HPDE6-E6E7 (cell line): ENCODE data around the gene LLGL2.
"Not testable (repeated sequence)": the region's sequence is repeated elsewhere in the genome, so short reads cannot be mapped to it uniquely, and the experiment has no call there.

Source experiments
- DNase-seq: peaks from one replicate; pipeline ENCODE4 v3.0.0; 2011; ENCODE audit warnings: missing footprints; ENCODE audit errors: extremely low spot score

Gene LLGL2

DNA sequence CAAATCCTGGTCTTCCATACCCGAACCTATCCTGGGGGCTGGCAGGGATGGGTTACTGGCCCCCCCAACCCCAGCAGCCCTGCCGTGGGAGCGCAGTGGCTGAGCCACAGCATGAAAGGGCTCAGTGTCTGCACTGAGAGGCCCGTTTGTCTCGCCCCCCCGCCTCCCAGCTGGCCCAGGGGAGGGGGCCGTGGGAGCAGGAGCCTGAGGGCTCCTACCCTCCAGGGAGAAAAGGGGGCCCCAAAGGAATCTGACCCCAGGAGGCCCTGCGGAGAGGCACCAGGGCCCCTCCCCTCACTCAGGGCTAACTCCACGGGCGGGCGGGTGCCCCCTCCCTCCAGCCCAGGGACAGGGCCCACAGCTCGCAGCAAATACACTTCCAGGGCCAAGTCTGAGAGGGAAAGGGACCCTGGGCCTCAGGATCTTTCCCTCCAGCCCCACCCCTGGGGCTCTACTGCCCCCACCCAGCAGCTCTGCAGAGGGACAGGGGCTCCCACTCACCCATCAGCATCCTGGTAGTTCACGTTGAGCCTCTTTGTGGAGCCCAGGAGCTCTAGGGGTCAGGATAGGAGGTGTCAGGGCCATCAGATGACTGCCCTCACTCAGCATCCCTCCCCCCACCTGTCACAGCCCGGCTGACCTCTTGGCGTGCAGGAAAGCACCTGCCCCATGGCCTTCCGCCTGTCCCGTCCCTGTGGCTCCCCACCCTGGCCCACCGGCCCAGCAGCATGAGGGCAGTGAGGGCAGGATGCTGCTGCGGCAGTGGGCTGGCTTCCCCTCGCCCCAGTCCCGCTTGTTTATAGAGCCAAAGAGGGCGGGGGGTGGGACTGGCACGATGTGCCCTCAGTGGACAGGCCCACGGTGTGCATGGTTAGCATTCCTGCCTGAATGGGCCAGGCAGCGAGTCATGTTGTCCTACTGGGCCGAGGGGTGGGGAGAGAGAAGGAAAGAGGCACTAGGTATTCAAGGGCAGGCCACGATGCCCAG is 17.5 kb upstream of the LLGL2 start:
- DNase-seq, result no peak

DNA sequence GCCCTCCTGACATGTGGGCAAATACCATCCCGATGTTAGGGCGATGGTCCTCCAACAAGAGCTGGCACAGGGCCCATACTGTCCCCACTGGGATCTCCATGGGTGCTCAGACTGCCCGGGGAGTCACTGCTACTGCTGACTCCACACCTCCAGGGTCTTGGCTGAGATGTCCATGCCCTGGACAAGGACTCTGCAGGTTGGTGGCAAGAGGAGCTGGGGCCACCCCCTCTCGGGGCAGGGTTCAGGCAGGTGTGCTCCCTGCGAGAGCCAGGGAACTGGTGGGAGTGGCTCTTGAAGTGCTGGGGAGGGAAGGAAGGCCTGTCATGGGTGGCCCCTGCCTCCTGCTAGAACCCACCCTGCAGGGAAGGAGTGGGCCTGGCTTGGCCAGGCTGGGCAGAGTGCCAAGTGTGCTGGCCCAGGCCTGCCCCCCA is 16.6 kb upstream of the LLGL2 start:
- no peak for DNase-seq

DNA sequence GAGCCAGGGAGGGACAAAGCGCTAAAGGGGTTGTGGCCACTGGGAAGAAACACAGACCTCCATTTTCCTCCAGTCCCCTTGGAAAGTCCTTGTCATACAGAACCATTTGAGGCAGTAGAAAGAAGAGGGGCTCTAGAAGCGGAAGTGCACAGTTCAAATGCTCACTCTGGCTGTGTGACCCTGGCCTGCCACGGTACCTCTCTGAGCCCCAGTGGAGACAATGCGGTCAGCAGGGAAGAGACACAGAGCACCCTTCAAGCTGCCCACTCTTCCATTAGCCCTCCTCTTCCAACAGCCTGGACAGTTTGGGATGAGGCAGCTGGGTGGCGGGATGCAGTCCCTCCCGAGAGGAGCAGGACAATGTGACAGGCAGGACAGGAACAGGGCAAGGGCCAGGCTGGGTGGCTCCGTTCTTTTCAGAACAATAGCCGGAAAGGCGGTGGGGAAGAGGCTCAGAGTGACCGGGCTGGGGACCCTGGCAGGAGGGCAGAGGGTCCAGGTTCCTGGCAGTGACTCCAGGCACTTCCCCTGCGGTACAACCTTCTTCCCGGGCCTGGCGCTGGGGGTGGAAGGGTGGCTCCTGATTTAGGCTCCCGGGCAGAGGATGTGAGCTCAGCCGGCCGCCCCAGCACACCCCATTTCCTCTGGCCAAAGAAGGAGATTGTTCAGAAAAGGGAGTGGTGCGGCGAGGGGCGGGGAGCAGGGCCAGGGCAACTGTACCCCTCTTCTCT is 15.8 kb upstream of the LLGL2 start:
- DNase-seq, result no peak

DNA sequence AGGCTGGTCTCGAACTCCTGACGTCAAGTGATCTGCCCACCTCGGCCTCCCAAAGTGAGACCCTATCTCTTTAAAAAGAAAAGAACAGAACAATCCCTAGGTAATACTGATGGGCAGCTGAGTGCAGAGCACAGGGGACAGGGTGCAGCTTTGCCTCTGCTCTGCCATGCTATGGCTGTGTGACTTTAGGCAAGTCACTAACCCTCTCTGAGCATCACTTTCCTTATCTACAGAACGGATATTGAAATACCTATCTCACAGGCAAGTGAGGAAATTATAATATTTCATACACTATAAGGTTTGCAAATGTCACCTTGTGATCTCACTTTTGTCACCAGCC is 14.3 kb upstream of the LLGL2 start:
- DNase-seq, result no peak

DNA sequence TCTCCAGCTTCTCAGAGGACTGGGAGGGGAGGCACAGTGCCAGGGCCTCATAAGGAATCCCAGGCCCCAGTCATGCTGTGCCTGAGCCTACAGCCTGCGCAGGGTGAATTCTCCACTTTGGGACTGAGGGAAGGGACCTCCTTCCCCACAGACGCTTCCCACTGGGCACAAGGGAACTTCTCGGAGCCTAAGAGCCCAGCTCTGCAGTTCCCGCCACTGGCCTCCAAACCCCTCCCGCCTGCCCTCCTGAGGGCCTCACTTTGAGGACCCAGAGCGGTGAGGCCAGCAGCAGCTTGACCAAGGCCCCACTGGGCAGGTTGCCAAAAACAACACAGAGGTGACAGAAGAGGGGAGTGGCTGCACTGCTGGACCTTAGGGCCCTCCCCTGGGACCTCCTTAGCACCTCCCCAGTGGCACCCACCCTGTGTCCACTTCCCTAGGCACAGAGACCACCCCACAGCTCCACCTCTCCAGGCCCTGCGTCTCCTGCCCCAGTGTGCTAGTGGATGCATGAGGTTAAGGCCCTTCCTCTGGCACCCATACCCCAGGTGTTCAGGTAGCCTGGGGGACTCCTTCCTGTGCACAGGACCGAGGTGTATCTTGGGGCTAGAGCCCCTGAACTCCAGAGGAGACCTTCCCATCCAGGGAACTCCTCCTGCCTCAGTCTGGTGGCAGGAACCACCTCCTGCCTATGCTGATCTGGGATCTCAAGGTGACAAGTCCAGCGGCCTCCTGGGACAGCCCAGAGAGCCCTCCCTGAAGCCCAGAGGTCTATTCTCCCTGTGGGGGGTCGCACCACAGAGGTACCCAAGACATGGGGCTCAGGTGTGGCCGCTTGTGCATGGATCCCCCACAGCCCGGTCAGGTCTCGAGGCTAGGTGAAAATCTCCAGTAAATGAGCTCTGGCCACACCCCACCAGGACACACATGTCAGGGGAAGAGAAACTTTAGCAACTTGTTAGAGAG is 13.6 kb upstream of the LLGL2 start:
- no peak for DNase-seq

DNA sequence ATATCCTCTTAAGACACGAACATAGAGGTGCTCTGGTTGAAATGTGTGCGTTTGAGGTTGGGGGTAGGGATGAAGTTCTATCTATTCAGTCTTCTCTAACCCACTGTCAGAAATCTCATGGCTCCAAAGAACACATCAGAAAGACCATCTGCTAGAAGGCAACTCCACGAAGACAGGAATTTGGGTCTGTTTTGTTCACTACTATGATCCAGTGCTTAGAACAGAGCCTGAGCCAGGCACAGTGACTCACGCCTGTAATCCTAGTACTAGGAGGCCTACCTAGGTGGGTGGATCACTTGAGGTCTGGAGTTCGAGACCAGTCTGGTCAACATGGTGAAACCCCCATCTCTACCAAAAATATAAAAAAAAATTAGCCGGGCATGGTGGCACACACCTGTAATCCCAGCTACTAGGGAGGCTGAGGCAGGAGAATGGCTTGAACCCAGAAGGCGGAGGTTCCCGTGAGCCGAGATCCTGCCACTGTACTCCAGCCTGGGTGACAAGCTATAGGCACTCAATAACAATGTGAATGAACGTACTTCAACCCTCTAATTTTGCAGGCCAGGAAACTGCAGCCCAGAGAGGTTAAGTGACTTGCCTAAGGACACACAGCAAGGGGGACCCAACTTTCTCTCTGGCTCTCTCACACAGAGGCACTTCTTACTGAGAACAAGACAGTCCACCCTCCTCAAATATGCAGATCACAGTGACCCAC is 12.4 kb upstream of the LLGL2 start:
- DNase-seq, result no peak

DNA sequence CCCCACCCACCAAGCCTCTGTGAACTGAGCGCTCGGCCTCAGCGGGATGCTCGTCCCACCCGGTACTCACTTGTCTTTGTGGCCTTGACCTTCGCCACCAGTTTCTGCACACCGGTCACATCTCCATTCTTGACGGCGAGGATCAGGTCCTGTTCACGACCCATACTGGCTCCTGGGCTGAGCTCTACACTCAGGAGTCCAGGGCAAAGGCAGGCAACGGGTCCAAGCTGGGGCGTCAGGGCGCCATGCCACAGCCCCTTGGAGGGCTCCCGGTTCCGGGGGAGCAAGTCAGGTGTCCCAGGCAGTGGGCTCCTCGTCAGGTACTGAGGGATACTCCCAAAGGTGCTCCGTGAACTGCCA is 11.9 kb upstream of the LLGL2 start:
- DNase-seq, result no peak

DNA sequence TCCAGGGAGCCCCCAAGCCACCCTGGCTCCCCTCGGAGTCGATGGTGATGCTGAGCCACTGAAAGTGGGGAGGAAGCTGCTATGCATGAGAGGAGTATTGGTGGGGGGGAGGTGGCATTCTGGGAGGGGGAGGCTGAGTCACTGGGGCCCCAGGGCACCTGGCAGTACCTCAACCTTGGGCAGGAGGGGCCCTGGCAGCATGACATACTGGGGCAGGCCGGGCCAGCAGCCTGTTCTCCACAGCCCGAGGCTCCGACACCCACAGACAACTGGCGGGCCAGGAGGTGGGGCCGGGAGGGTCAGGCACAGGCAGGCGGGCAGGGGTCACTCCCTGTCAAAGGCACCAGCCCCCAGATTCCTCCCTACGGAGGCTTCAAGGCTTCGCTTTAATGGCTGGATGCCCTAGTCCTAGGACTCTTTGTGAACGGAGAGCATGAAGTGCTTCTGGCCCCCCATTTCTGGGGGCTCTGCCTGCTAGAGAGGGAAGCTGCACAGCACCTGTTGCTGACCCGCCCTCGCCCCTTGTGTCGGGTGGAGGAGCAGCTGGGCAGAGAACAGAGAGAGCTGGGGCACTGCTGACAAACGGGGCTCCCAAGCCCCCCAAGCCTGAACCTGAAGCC is 11.1 kb upstream of the LLGL2 start:
- peak; percentile 74 for DNase-seq

DNA sequence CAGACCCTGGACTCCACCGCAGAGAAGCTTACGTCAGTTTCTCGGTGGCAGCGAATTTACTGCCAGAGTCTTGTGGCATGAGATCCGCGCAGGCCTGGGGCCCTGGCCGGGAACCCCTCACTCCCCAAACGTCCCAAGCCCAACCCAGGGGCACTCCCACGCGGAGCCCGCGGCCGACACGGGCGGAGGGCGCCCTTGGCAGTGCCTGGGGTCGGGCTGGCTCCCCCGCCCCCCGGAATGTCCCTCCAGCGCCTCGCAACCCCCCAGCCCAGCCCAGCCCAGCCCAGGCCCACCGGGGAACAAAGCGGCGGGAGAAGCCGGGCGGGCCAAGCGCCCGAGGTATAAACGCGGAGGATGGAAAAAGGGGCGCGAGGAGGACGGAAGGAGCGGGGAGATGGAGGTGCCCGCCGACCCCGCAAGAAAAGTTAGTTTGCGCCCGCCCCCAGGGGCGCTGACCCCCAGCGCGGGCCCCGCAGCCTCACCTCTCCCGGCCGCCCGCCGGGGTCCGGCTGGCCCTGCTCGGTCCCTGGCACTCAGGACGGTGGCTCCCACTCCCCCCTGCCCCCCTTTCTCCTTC is 10.5 kb upstream of the LLGL2 start:
- no peak for DNase-seq

DNA sequence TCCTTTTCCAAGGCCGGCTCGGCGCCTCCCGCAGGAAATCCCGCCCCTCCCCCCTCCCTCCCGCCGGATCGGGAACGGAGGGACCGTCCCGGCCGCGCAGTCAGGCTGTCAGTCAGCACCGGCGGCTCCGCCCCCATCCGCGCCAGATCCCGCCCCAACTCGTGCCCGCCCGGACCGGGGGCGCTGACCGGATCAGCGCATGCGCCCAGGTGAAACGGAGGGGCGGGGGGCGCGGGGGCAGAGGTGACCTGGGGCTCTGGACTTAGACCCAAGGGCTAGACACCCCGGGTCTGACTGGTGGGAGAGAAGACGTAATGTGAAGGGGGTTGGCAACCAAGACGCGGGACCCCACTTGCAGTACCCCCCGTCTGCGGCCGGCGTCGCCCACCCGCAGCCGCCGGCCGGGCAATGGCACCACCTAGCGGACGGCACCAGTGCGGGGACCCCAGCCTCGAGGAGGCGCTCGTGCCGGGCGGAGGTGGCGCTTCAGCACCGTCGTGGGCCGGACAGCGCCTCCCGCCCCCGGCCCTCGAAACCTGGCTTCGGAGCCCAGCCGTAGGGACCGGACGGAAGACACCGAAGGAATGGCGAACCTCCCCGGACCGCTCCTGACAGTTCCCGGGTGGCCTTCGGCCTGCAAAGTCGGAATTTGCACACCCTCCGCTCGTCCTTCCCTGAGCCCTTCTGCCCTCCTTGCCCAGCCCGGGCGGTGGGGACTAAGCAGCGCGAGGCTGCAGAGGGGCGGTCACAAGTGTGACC is 9.8 kb upstream of the LLGL2 start, which contains the start of gene CASKIN2:
CASKIN2 (minus strand) TSS at position 42 of the 759 bp plus-strand sequence. CDS start 1,733 bp downstream, outside the sequence.
- peak; percentile 98 for DNase-seq

DNA sequence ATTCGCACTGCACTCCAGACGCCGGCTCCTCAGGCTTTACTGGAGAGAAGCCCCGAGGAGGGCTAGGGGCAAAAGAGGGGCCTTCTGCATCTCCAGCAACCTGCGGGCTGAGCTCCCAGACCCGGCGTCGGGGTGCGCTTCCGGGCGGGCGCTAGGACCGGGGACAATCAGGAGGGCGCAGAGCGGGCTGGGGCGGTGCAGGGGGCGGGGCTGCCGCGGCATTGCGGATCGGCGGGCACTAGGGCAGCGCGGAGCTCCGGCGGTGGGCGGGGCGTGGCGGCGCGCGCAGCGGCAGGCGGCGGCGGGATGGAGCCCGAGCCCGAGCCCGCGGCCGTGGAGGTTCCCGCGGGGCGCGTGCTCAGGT is 9.3 kb upstream of the LLGL2 start, which contains the start of gene TSEN54:
TSEN54 (plus strand) TSS at position 274 of the 364 bp plus-strand sequence; CDS start at position 307, 33 bp downstream.
- peak; percentile 97 for DNase-seq

DNA sequence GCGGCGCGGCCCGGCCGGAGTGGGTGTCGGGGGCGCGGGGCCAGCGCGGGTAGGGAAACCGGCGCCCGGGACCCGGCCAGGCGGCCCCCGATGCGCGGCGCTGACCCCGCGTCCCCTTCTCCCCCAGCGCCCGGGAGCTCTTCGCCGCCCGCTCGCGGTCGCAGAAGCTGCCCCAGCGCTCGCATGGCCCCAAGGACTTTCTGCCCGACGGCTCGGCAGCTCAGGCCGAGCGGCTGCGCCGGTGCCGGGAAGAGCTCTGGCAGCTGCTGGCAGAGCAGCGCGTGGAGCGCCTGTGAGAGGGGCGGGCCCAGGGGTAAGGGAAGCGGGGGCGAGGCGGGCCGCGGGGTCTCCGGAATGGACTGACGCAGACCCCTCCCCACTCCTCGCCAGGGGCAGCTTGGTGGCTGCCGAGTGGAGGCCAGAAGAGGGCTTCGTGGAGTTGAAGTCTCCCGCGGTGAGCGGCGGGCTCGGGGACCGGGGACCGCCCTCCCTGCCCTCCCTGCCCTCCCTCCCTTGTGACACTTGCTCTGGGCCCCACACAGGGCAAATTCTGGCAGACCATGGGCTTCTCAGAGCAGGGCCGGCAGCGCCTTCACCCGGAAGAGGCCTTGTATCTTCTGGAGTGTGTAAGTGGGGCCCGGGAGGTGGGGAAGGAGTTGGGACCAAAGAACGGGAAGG is 8.7 kb upstream of the LLGL2 start:
- no peak for DNase-seq

DNA sequence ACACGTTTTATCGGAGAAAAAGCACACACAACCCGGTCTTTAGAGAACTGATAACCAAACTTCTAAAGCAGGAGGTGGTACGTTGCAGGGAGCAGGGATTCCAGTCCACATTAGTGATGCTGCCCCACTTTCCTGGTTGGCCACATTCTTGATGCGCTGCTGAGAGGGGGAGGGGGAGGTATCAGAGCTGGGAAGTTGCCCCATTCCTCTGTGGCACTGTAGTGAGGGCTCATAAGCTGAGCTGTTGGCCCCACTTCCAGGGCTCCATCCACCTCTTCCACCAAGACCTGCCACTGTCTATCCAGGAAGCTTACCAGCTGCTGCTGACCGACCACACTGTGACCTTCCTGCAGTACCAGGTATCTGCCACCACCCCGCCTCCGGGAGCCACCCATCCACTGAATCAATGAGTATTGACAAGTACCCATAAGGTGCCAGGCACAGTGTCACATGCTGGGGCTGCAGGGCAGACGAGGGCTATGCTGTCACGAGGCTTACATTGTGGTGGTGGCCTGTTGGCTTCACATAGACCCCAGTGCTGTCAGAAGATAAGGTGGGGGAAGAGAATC is 8.1 kb upstream of the LLGL2 start:
- no peak for DNase-seq

DNA sequence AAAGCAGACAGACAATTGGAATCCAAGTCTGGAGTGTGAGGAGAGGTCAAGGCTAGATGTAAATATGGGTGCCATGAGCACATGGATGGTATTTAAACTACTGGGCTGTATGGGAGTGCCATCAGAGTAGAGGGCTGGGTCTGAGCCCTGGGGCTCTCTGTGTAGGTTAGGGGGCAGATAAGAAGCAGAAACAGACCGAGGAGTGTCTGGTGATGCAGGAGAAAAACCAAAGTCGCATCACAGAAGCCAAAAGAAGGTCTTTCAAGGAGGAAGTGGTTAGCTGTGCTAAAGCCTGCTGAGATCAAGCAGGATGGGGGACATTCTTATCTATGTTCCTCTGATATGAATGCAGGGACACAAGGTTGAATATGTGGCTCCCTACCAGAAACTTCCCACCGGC is 7.3 kb upstream of the LLGL2 start:
- DNase-seq, result no peak

DNA sequence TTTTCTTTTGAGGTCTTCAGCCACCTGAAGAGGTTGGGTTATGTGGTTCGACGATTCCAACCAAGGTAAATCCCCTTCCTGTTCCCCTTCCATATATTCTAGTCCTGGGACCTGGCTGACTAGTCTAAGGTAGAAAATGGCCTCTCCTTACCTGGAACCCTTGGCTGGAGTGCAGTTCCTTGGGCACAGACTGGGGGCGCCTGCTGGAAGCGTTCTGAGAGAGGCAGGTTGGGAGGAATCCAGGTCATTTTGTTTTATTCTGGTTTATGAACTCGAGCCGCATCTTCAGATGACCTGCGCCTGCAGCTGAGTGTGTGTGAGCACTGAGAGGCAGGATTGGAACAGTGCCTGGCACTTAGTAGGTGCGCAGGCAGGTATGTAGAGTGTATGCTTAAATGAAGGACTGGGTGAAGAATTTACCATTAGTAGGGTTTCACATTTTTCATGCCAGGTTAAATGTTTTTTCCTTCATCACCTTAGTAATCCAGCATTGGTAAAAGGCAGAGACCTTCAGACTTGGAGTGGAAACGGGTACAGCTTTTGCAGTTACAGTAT is 6.4 kb upstream of the LLGL2 start:
- no peak for DNase-seq

DNA sequence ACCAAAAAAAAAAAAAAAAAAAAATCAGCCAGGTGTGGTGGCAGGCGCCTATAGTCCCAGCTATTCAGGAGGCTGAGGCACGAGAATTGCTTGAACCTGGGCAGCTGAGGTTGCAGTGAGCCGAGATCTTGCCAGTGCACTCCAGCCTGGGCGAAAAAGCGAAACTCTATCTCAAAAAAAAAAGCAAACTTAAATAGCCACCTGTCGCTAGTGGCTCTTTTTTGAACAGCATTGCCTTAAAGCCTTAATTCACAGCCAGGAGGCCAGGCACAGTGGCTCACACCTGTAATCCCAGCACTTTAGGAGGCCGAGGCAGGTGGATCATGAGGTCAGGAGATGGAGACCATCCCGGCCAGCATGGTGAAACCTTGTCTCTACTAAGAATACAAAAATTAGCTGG is 5.1 kb upstream of the LLGL2 start:
- not testable (repeated sequence) for DNase-seq

DNA sequence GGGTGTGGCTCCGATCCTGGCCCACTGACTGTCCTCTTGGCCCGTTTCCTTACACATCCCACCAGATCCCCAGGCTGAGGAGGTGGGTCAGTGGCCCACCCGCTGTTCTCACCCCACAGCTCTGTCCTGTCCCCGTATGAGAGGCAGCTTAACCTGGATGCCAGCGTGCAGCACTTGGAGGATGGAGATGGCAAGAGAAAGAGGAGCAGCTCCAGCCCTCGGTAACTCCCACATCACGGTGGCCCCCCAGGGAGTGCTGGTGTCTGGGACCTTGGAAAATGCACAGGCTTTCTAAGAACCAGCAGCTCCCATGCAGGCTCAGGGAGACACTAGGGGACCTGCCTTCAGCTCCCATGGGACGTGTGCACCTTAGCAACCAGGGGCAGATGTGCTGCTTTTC is 4.2 kb upstream of the LLGL2 start:
- no peak for DNase-seq
